Mucosa of rectum (tissue), 2 donors: ENCODE results near the gene NELFB.
A peak's percentile ranks its signal among the peaks of the same experiment; 100 is the strongest.

ENCODE experiments used
- H3K27ac ChIP-seq, 2 donors: one replicate each; pipeline ENCODE4 v1.7.0; 2013; ENCODE audit warnings: inconsistent platforms in 2 of 2, low read depth in 2 of 2, low read length in 2 of 2
- H3K27me3 ChIP-seq, 2 donors: one replicate each; pipeline ENCODE4 v1.7.0; 2013; ENCODE audit warnings: low read length in 2 of 2; ENCODE audit not compliant: control insufficient read depth in 2 of 2, insufficient read depth in 2 of 2
- H3K36me3 ChIP-seq, 2 donors: one replicate each; pipeline ENCODE4 v1.7.0; 2013; ENCODE audit warnings: low read length in 2 of 2; ENCODE audit not compliant: control insufficient read depth in 2 of 2, insufficient read depth in 2 of 2
- H3K4me1 ChIP-seq, 2 donors: one replicate each; pipeline ENCODE4 v1.7.0; 2013; ENCODE audit warnings: low read length in 2 of 2, mild to moderate bottlenecking in 1 of 2; ENCODE audit not compliant: control insufficient read depth in 2 of 2, insufficient read depth in 2 of 2
- H3K4me3 ChIP-seq, 2 donors: one replicate each; pipeline ENCODE4 v1.7.0; 2013; ENCODE audit warnings: low read length in 2 of 2
- H3K9ac ChIP-seq, 2 donors: one replicate each; pipeline ENCODE4 v1.7.0; 2013; ENCODE audit warnings: low read length in 2 of 2, low read depth in 1 of 2, mild to moderate bottlenecking in 1 of 2
- H3K9me3 ChIP-seq, 2 donors: one replicate each; pipeline ENCODE4 v1.7.0; 2013; ENCODE audit warnings: low read length in 2 of 2; ENCODE audit not compliant: control insufficient read depth in 2 of 2
- donor health status: healthy.
- donor health status: Normal muscosa, but diverticular disease.

The NELFB gene

GRCh38 chr9:137294091-137294680, 39.1 kb downstream of the NELFB start:
- peaks cover 0 to 1% of the 10 kb centered on the region in 2 donors for H3K36me3 ChIP-seq
- peaks cover 3 to 14% of the 10 kb centered on the region in 2 donors for H3K27me3 ChIP-seq
- peak overlapping the region; percentile 94 to 95 for H3K27ac ChIP-seq
- peaks cover 27 to 43% of the 10 kb centered on the region in 2 donors for H3K4me1 ChIP-seq
- peak overlapping the region; percentile 61 to 62 for H3K9ac ChIP-seq
- peak overlapping the region in 1 of 2 donors; percentile 30 for H3K4me3 ChIP-seq
- H3K9me3 ChIP-seq, result no peaks in the 10 kb centered on the region

- Histone ChIP-seq H3K27ac (peak overlapping the region; percentile 94 to 95), H3K4me3 (peak overlapping the region; percentile 23 to 26), H3K9ac (peak overlapping the region in 1 of 2 donors; percentile 69), H3K4me1 (peaks cover 29 to 45% of the 10 kb centered on the region in 2 donors), H3K9me3 (no peaks in the 10 kb centered on the region), H3K36me3 (peaks cover 0 to 3% of the 10 kb centered on the region in 2 donors), H3K27me3 (peaks cover 3 to 19% of the 10 kb centered on the region in 2 donors)
Measured at GRCh38 chr9:137294681-137295237, 39.6 kb downstream of the NELFB start.

GRCh38 chr9:137295238-137295811, 40.2 kb downstream of the NELFB start:
- H3K4me1 ChIP-seq, result peaks cover 31 to 48% of the 10 kb centered on the region in 2 donors
- H3K9ac ChIP-seq, result peak overlapping the region in 1 of 2 donors; percentile 69
- peak overlapping the region; percentile 94 to 95 for H3K27ac ChIP-seq
- H3K36me3 ChIP-seq, result peaks cover 0 to 3% of the 10 kb centered on the region in 2 donors
- H3K4me3 ChIP-seq, result peak overlapping the region; percentile 23 to 41
- peaks cover 3 to 20% of the 10 kb centered on the region in 2 donors for H3K27me3 ChIP-seq
- H3K9me3 ChIP-seq, result no peaks in the 10 kb centered on the region

- H3K36me3 ChIP-seq, result peaks cover 0 to 3% of the 10 kb centered on the region in 2 donors
- H3K9ac ChIP-seq, result peak overlapping the region; percentile 79 to 93
- H3K4me3 ChIP-seq, result peak overlapping the region; percentile 82 to 87
- H3K27ac ChIP-seq, result peak overlapping the region; percentile 94 to 95
- peaks cover 31 to 48% of the 10 kb centered on the region in 2 donors for H3K4me1 ChIP-seq
- no peaks in the 10 kb centered on the region for H3K9me3 ChIP-seq
- peaks cover 3 to 20% of the 10 kb centered on the region in 2 donors for H3K27me3 ChIP-seq
Measured at GRCh38 chr9:137295849-137296669, 40.9 kb downstream of the NELFB start.

- H3K4me3 ChIP-seq, result peak overlapping the region; percentile 82 to 87
- peaks cover 35 to 50% of the 10 kb centered on the region in 2 donors for H3K4me1 ChIP-seq
- H3K9ac ChIP-seq, result peak overlapping the region; percentile 79 to 93
- H3K27me3 ChIP-seq, result peaks cover 3 to 20% of the 10 kb centered on the region in 2 donors
- peak overlapping the region; percentile 94 to 95 for H3K27ac ChIP-seq
- no peaks in the 10 kb centered on the region for H3K9me3 ChIP-seq
- peaks cover 0 to 3% of the 10 kb centered on the region in 2 donors for H3K36me3 ChIP-seq
Measured at GRCh38 chr9:137296670-137297664, 41.8 kb downstream of the NELFB start.

DNA sequence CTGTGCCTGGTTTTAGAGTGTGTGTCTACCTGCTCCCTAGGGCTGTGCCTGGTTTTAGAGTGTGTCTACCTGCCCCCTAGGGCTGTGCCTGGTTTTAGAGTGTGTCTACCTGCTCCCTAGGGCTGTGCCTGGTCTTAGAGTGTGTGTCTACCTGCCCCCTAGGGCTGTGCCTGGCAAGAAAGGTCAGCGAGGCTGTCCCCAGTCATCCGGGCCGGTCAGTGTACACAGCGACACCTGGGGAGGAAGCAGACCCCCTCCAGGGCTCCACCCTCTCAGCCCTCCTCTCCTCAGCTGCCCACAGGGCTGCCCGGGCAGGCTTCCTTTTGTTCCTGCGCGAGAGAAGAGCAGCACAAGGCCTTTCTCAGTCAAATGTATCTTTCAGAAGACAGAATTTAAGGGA, 42.8 kb downstream of the NELFB start:
- Histone ChIP-seq H3K27me3 (peaks cover 3 to 20% of the 10 kb centered on the region in 2 donors), H3K9me3 (no peaks in the 10 kb centered on the region), H3K27ac (peak overlapping the region; percentile 94 to 95), H3K9ac (peak overlapping the region; percentile 84 to 93), H3K36me3 (peaks cover 0 to 3% of the 10 kb centered on the region in 2 donors), H3K4me1 (peaks cover 40 to 51% of the 10 kb centered on the region in 2 donors), H3K4me3 (peak overlapping the region; percentile 87 to 90)

- peaks cover 45 to 54% of the 10 kb centered on the region in 2 donors for H3K4me1 ChIP-seq
- peak overlapping the region; percentile 94 to 95 for H3K27ac ChIP-seq
- no peaks in the 10 kb centered on the region for H3K9me3 ChIP-seq
- peak overlapping the region; percentile 84 to 93 for H3K9ac ChIP-seq
- peaks cover 3 to 20% of the 10 kb centered on the region in 2 donors for H3K27me3 ChIP-seq
- H3K36me3 ChIP-seq, result peaks cover 0 to 3% of the 10 kb centered on the region in 2 donors
- peak overlapping the region; percentile 87 to 90 for H3K4me3 ChIP-seq
Measured at GRCh38 chr9:137298401-137299202, 43.5 kb downstream of the NELFB start.

DNA sequence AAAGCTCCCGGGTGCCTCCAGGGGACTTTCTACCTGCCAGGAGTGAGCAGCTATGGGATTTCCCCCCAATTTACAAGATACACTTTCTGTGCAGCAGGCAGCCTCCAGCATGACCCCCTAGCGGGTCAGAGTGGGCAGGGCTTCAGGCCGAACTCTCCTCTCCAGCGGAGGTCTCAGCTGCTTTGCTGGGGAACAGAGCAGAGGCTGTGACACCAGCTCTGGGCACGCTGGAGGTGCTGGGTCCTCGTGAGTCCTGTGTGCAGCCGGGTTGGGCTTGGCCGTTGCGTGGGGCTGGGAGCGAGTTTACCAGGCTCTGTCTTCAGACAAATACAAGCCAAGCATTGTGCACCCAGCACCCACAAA, 44.1 kb downstream of the NELFB start:
- H3K27ac ChIP-seq, result peak overlapping the region; percentile 94 to 95

More for the DNA sequence above, 44.1 kb downstream of the NELFB start:
- Histone ChIP-seq H3K36me3 (peaks cover 0 to 3% of the 10 kb centered on the region in 2 donors), H3K4me1 (peaks cover 49 to 54% of the 10 kb centered on the region in 2 donors), H3K27me3 (peaks cover 3 to 18% of the 10 kb centered on the region in 2 donors), H3K4me3 (peak overlapping the region; percentile 87 to 90), H3K9me3 (no peaks in the 10 kb centered on the region), H3K9ac (peak overlapping the region; percentile 84 to 93)
